Gastrocnemius medialis (tissue), 4 donors: ENCODE results near the gene PRKAG2. TPM values are rescaled to one million over a fixed set of nuclear protein-coding genes. Genes with fewer than 3 reads are reported as not detected.

ENCODE experiments used
- ATAC-seq, 2 donors: fragments of 150-250 bp; one replicate each; pipeline ENCODE4 v1.9.1; 2016
- DNase-seq, 2 donors: peaks; one replicate each; pipeline ENCODE4 v3.0.0-alpha.2; 2019
- H3K27ac ChIP-seq, 4 donors: fragments of 200-600 bp; sonication (generic); 1 replicate in 1 of 4; 2 replicates in 3 of 4; pipeline ENCODE4 v1.5.1; 2016 to 2018; ENCODE audit warnings: mild to moderate bottlenecking in 2 of 4, moderate library complexity in 1 of 4
- H3K27me3 ChIP-seq, 3 donors: fragments of 200-600 bp; sonication (generic) in 2 of 3; 1 replicate in 1 of 3; 2 replicates in 2 of 3; pipeline versions ENCODE4 v1.5.1 to v1.6.0; 2016 to 2019; ENCODE audit warnings: mild to moderate bottlenecking in 1 of 3, moderate library complexity in 1 of 3
- H3K36me3 ChIP-seq, 2 donors: fragments of 200-600 bp; sonication (generic) in 1 of 2; one replicate each; pipeline ENCODE4 v1.5.1; 2017 to 2018
- H3K4me1 ChIP-seq, 2 donors: fragments of 200-600 bp; sonication (generic) in 1 of 2; one replicate each; pipeline ENCODE4 v1.5.1; 2016 to 2017; ENCODE audit warnings: mild to moderate bottlenecking in 2 of 2
- H3K4me3 ChIP-seq, 4 donors: fragments of 200-600 bp; sonication (generic) in 3 of 4; 1 replicate in 1 of 4; 2 replicates in 3 of 4; pipeline ENCODE4 v1.5.1; 2016 to 2019; ENCODE audit warnings: mild to moderate bottlenecking in 2 of 4
- H3K9me3 ChIP-seq, 3 donors: fragments of 200-600 bp; sonication (generic) in 2 of 3; 1 replicate in 1 of 3; 2 replicates in 2 of 3; pipeline ENCODE4 v1.5.1; 2016 to 2019
- POLR2A ChIP-seq, 2 donors: fragments of 450-650 bp; IDR thresholded peaks; one replicate each; pipeline ENCODE4 v1.6.1; 2017; ENCODE audit warnings: antibody characterized with exemption in 2 of 2, mild to moderate bottlenecking in 2 of 2, moderate library complexity in 2 of 2
- in situ Hi-C, 4 donors: fragments of 200-750 bp; cut with MboI; loops; one replicate each; pipeline versions ENCODE4 v1.15.0 to v1.8.0; 2017; ENCODE audit warnings: low sequenced_read_pairs in 4 of 4
- intact Hi-C: fragments of 100-400 bp; cut with DNase I; formaldehyde crosslinking; loops from one replicate; pipeline ENCODE4 v1.15.1; 2023; ENCODE audit warnings: low total_unique reads
- total RNA-seq, 4 donors: library from RNA; depleted of rRNA; stranded (reverse); fragments of >200 nt; gene quantifications; one replicate each; pipeline versions ENCODE4 v1.1.0 to v1.2.3, GENCODE V29; 2016
- TF ChIP-seq, protein P1 (sequence below), 5 experiments: fragments of 450-650 bp in 3 of 5; fragments of 200-600 bp in 2 of 5; sonication (generic) in 2 of 5; IDR thresholded peaks in 4 of 5; conservative IDR thresholded peaks in 1 of 5; 1 replicate in 4 of 5; 2 replicates in 1 of 5; pipeline ENCODE4 v1.5.1; 2016 to 2019; ENCODE audit warnings: antibody characterized with exemption in 5 of 5, mild to moderate bottlenecking in 3 of 5, moderate library complexity in 3 of 5

The PRKAG2 gene
- total RNA-seq, result 10 to 100 TPM in 2 of 4 donors, 1 to 10 TPM in 2; 5.3 to 32.6 (median 13.9) TPM

DNA sequence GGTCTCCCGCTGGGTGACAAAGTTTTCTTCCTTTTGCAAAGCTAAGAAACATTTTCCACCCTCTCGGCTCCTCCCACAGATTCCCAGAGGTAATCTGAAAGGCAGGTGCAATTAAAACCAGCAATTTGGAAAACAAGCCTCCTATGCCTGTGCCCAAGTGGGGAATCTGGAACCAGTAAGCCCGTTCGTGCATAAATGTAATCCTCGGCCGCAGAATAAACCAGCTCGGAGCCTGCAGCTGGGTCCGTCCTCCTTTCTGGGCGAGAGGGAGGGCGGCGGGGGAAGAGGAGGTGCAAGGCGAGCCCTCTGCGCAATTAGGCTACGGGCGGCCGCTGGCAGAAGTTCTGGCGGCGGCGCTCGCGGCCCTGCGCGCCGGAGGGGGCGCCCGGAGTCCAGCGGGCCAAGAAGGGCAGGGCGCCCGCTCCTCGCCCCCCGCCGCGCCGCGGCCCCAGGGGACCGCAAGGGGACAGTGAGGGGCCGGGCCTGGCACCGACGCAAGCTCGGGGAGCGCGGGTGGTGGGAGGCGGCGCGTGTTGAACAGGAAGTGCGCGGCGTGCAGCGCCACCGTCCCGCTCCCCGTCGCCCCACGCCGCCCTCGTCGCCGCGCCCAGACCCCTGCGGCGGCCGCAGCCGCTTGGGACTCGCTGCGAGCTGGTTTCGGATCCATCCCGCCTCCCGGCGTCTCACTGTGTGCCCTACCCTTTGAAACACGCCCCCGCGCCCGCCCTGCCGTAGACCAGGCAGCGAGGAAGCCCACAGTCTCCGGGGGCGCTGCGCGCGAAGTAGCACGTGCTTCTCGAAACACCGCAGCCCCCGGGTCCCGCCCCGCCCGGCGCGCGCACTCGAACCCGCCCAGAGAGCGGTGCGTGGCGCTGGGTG, at the start of gene PRKAG2:
PRKAG2 (minus strand) TSS at position 217 of the 879 bp plus-strand sequence. CDS start 495 bp downstream, outside the sequence.
- intact Hi-C loops, result loop anchor here (10.0 kb wide), 2 partner anchors 148 to 242 kb away; partner anchors contain the start of gene GALNT11
- in situ Hi-C loops, result no loop called here
- peak; percentile 49 to 59 for TF ChIP-seq POLR2A (IDR thresholded peaks at IDR 0.05)
- TF ChIP-seq, protein P1, sequence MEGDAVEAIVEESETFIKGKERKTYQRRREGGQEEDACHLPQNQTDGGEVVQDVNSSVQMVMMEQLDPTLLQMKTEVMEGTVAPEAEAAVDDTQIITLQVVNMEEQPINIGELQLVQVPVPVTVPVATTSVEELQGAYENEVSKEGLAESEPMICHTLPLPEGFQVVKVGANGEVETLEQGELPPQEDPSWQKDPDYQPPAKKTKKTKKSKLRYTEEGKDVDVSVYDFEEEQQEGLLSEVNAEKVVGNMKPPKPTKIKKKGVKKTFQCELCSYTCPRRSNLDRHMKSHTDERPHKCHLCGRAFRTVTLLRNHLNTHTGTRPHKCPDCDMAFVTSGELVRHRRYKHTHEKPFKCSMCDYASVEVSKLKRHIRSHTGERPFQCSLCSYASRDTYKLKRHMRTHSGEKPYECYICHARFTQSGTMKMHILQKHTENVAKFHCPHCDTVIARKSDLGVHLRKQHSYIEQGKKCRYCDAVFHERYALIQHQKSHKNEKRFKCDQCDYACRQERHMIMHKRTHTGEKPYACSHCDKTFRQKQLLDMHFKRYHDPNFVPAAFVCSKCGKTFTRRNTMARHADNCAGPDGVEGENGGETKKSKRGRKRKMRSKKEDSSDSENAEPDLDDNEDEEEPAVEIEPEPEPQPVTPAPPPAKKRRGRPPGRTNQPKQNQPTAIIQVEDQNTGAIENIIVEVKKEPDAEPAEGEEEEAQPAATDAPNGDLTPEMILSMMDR (IDR thresholded peaks at IDR 0.05 in 4 of 5, conservative IDR thresholded peaks at IDR 0.05 in 1 of 5), result peak in 2 of 5 experiments; percentile 20 to 21
- H3K4me1 ChIP-seq, result peaks cover 8 to 18% of the 10 kb centered on the region in 2 donors
- ATAC-seq (peak; percentile 49 to 51), DNase-seq (peak; percentile 46 to 55)
- no peaks in the 10 kb centered on the region for H3K27me3 ChIP-seq
- H3K4me3 ChIP-seq, result peak within 1 kb of the TSS; percentile 76 to 97 (median 86)
- no peaks in the 10 kb centered on the region for H3K36me3 ChIP-seq
- no peaks in the 10 kb centered on the region for H3K9me3 ChIP-seq
- peak within 1 kb of the TSS; percentile 87 to 93 (median 90) for H3K27ac ChIP-seq

DNA sequence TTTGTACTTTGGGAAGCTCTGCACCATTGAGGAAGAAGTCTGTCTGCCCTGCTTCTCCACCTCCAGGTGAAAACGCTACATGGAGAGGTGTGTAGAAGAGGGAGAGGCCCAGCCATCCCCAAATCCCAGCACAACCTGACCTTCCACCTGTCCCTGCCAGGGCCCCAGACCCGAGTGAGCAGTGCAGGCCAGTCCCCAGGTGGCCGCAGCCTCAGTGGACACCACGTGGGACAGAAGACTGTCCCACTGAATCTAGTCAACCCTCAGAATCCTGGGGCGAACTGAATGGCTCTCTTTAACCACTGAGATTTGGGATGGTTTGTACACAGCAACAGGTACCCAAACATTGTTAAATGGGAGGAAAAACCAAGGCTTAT, 49.4 kb upstream of the PRKAG2 start:
- Histone ChIP-seq H3K27me3 (no peaks in the 10 kb centered on the region), H3K27ac (peak overlapping the region in 3 of 4 donors; percentile 55 to 69 (median 62)), H3K4me3 (no peak overlapping the region), H3K4me1 (peaks cover 0 to 10% of the 10 kb centered on the region in 2 donors), H3K36me3 (no peaks in the 10 kb centered on the region), H3K9me3 (no peaks in the 10 kb centered on the region)
- TF ChIP-seq, protein P1 (IDR thresholded peaks at IDR 0.05 in 4 of 5, conservative IDR thresholded peaks at IDR 0.05 in 1 of 5), result no peak
- TF ChIP-seq POLR2A (IDR thresholded peaks at IDR 0.05), result no peak
- intact Hi-C loops, result loop anchor here (5.0 kb wide), 1 partner anchor 134 kb away; no protein-coding TSS in a partner anchor
- ATAC-seq (no peak), DNase-seq (no peak)
- in situ Hi-C loops, result loop anchor here in 1 of 4 donors (25.0 kb wide), 1 partner anchor 139 kb away; no protein-coding TSS in a partner anchor

- peak overlapping the region in 1 of 4 donors; percentile 4 for H3K4me3 ChIP-seq
- intact Hi-C loops (loop anchor here (5.0 kb wide), 1 partner anchor 133 kb away; no protein-coding TSS in a partner anchor), in situ Hi-C loops (loop anchor here in 1 of 4 donors (25.0 kb wide), 1 partner anchor 138 kb away; no protein-coding TSS in a partner anchor)
- no peaks in the 10 kb centered on the region for H3K27me3 ChIP-seq
- H3K36me3 ChIP-seq, result no peaks in the 10 kb centered on the region
- H3K4me1 ChIP-seq, result peaks cover 0 to 10% of the 10 kb centered on the region in 2 donors
- ATAC-seq (peak; percentile 72 to 83), DNase-seq (peak; percentile 49 to 69)
- H3K27ac ChIP-seq, result peak overlapping the region in 3 of 4 donors; percentile 55 to 69 (median 62)
- H3K9me3 ChIP-seq, result no peaks in the 10 kb centered on the region
- TF ChIP-seq, protein P1 (IDR thresholded peaks at IDR 0.05 in 4 of 5, conservative IDR thresholded peaks at IDR 0.05 in 1 of 5), result no peak
- peak in 1 of 2 donors; percentile 31 for TF ChIP-seq POLR2A (IDR thresholded peaks at IDR 0.05)
These were observed 48.8 kb upstream of the PRKAG2 start for GRCh38 chr7:151925446-151926335.

GRCh38 chr7:151924508-151924907, 47.6 kb upstream of the PRKAG2 start:
- H3K27ac ChIP-seq, result no peak overlapping the region
- no peaks in the 10 kb centered on the region for H3K36me3 ChIP-seq
- no peaks in the 10 kb centered on the region for H3K27me3 ChIP-seq
- H3K4me1 ChIP-seq, result peaks cover 0 to 10% of the 10 kb centered on the region in 2 donors
- intact Hi-C loops (no loop called here), in situ Hi-C loops (no loop called here)
- H3K4me3 ChIP-seq, result no peak overlapping the region
- H3K9me3 ChIP-seq, result no peaks in the 10 kb centered on the region
- TF ChIP-seq, protein P1 (IDR thresholded peaks at IDR 0.05 in 4 of 5, conservative IDR thresholded peaks at IDR 0.05 in 1 of 5), result no peak
- TF ChIP-seq POLR2A (IDR thresholded peaks at IDR 0.05), result no peak
- no peak for ATAC-seq
- DNase-seq, result no peak
